NCI-H1417 treated with DMSO at 0.1 percent for 48 hours (cell line): ENCODE results near the gene ZKSCAN8.
"Not testable (repeated sequence)": the region's sequence is repeated elsewhere in the genome, so short reads cannot be mapped to it uniquely, and the experiment has no call there.

ENCODE experiments used
- DNase-seq: peaks from one replicate; lab custom pipeline; 2025; lab: John Stamatoyannopoulos, UW

The ZKSCAN8 gene

DNA sequence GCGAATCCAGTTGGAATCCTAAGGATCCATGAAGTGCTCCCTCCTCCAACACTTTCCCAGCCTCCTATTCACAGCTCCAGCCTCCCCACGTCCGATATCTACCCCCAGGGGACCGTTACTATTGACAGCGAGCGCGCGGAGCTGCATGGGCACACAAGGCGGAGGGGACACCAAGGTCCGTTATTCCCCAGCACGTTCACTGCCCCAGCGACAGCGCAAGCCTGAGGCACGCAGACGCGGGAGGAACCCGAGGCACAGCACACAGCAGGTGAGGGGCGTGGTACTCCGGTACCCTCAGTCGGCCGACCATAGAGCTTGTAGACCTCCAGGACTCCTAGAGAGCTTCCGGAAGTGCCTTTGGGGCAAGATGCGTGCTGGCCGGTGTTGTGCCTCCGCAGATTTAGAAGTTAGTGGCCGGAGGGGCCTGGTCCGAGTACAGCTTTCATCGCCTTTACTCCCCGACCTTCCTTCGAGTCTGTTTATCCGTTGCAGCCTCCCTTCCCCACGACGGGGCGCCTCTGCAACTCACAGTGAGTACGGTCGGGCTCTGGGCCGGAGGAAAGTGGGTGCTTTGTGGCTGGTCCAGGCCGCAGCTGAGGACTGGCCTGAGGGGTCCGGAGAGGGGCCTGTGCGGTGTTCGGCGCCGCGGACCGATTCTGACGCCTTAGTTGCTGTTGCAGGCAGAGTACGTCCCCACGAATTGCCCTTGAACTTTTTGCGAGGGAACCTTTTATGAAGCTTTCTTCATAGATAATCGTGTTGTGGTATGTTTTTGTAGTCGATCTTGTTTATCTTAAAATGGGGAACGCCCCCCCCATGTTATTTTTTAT, at the start of gene ZKSCAN8:
TSS of gene ZKSCAN8 (plus strand) at position 384 of the 830 bp plus-strand sequence. CDS start 6,525 bp downstream, outside the sequence.
- peak; percentile 60 for DNase-seq

DNA sequence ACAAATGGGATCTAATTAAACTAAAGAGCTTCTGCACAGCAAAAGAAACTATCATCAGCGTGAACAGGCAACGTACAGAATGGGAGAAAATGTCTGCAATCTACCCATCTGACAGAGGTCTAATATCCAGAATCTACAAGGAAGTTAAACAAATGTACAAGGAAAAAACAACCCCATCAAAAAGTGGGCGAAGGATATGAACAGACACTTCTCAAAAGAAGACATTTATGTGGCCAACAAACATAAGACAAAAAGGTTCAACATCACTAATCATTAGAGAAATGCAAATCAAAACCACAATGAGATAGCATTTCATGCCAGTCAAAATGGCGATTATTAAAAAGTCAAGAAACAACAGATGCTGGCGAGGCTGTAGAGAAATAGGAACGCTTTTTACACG, 39.5 kb upstream of the ZKSCAN8 start:
- DNase-seq: not testable (repeated sequence)

DNA sequence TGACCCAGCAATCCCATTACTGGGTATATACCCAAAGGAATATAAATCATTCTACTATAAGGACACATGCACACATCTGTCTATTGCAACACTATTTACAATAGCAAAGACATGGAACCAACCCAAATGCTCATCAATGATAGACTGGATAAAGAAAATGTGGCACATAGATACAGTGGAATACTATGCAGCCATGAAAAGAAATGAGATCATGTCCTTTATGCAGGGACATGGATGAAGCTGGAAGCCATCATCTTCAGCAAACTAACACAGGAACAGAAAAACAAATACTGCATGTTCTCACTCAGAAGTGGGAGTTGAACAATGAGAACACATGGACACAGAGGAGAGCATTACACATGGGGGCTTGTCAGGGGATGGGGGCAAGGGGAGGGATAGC, 39.0 kb upstream of the ZKSCAN8 start:
- not testable (repeated sequence) for DNase-seq

DNA sequence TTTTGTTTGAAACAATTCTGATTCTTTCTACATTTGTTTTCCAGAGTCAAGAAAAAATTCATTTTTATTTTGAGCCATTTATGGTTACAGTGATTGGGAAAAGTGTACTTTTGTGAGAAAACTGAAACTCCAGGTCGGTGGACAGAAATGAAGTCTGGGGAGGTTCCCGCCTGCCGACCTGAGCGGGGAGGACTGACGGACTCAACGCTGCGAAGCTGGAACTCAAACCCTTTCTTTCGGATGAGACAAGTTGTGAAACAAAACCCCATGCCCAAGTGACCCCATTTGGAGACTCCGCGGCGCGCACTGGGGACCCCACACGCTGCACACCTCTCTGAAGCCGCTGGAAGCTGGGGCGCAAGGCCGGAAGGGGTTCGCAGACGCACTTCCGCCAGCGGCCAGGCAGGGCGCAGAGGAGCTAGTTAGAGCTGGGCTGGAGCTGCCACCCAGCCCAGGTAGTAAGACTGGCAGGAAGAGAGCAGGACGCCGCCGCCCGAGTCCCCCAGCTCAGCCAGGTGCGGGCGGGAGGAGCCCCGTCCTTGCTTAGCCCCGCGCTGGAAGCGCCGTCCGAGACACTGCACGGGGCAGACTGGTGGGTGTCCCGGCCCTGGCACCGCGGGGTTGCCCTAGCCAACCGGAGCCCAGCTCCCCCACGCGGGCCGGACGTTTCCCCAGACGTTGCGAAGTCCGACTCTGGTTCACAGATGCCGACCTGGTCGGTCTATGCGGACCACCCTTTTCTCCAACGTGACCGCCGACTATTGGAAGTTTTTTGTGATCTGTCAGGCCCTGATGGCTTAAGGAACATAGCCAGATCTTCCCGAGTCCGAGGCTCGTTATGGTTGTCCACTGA, 37.1 kb upstream of the ZKSCAN8 start:
- DNase-seq: peak; percentile 53

DNA sequence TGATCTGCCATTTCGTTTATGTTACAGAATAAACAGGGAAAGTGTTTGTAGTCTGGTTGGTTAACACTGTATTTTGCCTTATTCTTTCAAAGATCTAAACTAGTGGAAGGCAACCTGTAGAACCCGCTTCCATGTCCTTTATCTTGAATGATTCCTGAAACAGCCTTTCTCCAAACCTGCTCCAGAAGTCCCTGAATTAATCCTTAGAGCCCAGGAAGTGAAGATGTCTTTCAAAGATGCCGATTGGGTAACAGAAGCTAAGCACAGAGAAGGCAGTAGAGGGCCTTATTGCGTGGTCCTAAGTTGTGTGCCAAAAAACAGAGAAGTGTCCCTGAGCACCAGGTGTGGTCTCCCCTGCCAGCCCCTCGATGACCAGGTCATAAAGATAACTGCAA, 36.4 kb upstream of the ZKSCAN8 start:
- no peak for DNase-seq

DNA sequence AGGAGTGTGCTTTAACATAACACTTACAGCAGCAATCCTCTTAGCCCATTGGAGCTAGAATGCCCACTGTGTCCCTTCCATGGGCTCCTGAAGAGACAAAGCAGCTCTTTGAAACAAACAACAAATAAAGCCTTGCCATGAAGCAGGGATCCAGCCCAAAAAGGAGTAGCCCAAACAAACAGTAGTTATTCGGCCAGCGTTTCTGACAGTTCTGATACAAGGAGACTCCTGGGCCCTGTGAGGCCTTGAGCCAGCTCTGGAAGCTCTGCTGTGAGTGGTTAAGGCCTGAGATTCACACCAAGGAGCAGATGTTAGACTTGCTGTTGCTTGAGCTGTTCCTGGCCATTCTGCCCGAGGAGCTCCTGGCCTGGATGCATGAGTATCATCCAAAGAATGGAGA, 34.2 kb upstream of the ZKSCAN8 start:
- DNase-seq: no peak

DNA sequence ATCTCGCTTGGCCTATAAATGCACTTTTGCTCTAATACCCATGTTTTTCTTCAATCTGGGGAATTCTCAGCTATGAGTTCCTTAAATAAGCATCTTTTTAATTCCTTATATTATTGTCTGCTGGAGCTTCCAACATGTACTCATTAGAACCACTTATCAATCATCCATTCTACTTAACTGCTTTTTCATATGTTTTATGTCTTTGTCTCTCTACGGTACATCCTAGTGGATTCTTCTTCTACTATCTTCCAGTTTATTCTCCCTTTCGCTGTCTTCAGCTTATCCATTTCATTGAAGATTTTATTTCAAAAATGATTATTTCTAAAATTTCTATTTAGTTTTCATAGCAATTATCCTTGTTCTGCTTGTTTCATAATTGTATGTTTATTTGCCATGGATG, 29.7 kb upstream of the ZKSCAN8 start:
- DNase-seq: no peak

DNA sequence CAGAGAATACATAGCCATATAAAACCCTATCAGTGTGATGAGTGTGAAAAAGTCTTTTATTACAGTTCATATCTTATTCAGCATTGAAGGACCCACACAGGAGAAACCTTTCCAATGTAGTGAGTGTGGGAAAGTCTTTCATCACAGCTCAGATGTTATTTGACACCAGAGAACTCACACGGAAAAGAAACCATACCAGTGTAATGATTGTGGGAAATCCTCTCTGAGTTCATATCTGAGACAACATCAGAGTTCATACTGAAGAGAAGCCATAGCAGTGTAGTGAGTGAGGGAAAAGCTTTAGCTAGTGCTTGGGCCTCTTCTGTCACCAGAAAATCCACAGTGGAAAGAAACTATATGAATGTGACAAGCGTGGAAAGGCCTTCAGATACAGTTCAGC, 25.9 kb upstream of the ZKSCAN8 start:
- no peak for DNase-seq

DNA sequence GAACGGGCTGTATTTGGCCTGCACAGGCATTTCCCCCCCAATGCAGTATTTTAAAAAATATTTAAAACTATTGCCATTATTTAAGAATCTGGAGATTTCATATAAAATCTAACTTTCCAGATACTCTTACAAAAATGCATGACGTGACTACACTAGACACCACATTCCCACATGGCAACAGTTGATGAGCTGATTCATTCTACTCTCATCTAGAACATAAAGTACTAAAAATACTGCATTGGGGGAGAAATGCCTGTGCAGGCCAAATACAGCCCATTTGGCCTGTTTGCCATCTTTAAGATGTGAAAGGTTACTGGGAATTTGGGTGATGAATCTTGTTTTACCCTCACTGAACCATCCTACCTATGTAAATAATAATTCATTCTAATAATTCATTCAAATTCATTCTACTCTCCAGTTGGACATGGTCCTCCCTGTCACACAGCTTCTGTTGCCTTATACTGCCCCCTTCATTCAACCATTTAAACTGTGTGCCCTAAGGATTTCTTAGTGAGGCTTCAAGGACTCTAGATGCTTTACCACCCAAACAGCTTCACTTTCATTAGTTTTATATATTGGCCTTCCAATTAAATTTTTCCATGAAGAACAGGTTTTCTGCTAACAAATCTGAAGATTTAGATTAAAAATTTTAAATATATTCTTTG, 24.2 kb upstream of the ZKSCAN8 start:
- no peak for DNase-seq

DNA sequence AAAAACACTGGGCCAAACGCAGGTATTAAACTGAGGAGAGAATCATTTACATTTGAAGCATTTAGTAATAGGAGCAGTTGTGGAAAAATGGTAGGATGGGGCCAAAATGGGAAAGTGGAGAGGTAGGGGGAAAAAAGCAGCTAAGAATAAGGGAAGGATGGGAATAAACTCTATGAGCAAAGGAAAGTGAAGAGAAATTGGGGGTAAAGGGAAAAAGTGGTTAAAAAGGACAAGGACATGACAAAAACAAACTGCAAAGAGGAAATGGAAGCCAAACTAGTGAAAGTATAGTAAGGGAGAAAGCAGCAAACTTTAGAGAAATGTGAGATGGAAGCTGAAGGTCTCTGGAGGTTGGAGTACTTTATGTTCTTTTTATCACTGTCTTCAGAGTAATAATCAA, 23.5 kb upstream of the ZKSCAN8 start:
- no peak for DNase-seq

DNA sequence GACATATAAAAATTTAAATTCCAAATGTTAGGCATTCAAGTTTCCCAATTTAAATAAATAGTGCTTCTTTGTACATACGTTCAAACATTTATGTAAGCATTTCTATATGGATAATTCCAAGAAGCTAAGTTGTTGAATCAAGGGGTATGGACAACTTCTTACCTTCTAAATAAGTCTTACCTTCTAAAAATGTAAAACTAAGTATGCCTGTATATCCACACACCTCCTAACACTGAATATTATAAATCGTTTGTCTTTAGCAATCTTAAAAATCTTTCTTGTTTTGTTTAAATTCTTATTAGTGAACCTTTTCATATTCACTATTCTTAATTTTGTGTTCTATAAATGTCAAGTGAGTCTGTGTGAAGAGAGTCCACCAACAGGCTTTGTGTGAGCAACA, 19.8 kb upstream of the ZKSCAN8 start:
- no peak for DNase-seq

DNA sequence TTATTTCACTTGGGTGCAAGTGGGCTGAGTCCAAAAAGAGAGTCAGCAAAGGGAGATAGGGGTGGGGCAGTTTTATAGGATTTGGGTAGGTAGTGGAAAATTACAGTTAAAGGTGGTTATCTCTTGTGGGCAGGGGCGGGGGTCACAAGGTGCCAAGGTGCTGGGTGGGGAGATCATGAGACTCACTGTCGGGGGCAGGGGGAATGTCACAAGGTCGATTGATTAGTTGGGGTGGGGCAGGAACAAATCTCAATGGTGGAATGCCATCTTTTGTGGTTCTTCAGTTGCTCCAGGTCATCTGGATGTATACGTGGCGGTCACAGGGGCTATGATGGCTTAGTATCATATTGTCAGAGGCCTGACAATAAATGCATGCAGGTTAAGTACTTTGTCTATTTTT, 19.4 kb upstream of the ZKSCAN8 start:
- not testable (repeated sequence) for DNase-seq

DNA sequence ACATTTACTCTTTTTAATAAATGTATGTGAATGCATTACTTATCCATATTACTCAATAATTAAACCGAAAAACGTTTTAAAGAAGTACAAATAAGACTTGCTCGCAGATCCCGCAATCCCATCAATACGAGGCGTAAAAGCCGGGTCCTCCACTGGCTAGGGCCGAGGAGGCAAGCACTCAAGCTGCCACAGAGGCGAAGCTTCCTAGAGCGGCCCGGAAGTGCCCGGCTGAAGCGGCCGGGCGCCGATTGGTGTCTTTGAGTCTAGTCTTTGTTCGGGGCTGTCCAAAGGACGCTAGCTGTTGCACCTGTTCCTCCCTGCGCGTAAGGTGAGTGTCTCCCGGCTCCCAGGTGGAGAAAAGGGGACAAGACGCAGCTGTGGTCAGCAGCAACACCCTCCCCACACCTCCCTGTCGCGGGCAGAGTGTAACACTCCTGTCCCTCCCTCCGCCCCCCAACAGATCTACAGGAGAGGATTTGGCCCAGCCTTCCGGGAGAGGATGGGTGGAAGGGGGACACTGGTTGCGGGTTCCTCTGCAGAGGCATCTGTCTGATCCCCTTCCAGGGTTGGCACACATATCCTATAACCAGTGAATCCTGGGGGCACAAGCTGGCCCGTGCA, 17.2 kb upstream of the ZKSCAN8 start, which contains the start of gene ZSCAN16:
TSS of gene ZSCAN16 (plus strand) at position 260 of the 621 bp plus-strand sequence. CDS start 835 bp downstream, outside the sequence.
- peak; percentile 28 for DNase-seq

DNA sequence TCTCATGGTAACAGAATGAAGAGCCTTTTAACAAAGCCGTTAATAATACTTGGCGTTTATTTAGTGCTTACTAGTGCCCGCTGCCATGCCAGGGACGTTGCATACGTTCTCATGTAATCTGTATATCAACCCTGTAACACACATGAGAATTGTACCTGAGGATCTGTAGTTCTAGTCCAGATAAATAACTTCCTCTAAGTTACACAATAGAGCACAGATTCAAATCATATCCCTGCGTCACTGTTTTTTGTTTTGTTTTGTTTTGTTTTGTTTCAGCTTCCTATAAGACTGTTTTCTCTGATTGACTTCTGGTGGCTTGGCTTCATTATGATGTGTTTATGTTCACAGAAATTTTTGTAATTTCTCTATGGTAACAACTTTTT, 16.7 kb upstream of the ZKSCAN8 start:
- DNase-seq: no peak

DNA sequence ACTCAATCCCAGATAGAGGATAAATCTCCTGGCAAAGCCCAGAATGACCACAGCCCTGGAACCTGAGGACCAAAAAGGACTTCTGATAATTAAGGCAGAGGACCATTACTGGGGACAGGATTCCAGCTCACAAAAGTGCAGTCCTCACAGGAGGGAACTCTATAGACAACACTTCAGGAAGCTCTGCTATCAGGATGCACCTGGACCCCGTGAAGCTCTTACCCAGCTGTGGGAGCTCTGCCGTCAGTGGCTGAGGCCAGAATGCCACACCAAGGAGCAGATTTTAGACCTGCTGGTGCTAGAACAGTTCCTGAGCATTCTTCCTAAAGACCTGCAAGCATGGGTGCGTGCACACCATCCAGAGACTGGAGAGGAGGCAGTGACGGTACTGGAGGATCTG, 16.3 kb upstream of the ZKSCAN8 start:
- no peak for DNase-seq

DNA sequence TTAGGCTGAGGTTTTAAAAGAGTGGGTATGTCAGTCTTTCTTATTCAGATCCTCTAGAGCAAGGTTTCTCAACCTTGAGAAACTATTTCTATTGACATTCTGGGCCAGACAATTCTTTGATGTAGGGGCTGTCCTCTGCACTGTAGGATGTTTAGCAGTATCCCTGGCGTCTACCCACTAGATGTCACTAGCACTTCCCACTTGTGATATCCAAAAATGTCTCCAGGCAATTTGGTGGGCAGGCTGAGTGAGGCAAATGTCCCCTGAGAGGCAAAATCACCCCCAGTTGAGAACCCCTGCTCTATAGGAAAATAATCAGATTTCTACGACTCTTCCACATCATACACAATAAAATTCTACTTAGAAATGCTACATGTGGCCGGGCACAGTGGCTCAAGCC, 7.7 kb upstream of the ZKSCAN8 start:
- no peak for DNase-seq

DNA sequence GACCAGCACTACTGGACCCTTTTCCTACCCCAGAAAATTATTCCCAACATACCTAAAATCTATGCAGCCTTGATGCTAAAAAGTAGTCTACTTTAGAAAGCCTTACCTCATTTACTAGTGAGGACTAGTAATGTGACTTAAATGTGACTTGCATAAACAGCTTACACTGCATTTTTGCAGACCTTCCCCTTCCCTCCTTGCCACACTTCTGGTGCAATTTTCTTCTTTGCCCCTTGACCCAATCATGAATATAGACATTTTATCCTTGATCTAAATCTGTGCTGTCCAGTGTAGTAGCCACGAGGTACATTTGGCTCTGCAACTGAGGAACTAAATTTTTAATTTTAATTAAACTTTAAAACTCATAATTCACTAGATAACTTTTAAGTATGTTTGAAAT, 7.0 kb upstream of the ZKSCAN8 start:
- DNase-seq: no peak

DNA sequence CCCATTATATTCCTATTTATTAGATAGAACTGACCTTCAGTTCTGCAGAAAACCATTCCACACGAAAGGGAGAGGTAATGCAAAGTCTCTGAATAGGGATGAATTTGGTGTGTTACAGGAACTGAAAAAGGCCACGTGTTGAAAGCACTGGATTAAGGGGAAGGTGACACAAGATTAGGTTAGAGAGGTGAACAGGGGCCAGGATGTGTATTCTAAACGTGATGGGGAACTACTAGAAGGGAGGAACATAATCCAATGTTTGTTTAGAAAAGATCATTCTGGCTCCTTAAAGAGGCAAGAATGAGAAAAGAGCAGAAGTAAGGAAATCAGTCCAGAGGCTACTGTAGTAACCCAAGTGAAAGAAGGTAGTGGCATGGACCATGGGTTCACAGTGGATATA, 6.3 kb upstream of the ZKSCAN8 start:
- no peak for DNase-seq

DNA sequence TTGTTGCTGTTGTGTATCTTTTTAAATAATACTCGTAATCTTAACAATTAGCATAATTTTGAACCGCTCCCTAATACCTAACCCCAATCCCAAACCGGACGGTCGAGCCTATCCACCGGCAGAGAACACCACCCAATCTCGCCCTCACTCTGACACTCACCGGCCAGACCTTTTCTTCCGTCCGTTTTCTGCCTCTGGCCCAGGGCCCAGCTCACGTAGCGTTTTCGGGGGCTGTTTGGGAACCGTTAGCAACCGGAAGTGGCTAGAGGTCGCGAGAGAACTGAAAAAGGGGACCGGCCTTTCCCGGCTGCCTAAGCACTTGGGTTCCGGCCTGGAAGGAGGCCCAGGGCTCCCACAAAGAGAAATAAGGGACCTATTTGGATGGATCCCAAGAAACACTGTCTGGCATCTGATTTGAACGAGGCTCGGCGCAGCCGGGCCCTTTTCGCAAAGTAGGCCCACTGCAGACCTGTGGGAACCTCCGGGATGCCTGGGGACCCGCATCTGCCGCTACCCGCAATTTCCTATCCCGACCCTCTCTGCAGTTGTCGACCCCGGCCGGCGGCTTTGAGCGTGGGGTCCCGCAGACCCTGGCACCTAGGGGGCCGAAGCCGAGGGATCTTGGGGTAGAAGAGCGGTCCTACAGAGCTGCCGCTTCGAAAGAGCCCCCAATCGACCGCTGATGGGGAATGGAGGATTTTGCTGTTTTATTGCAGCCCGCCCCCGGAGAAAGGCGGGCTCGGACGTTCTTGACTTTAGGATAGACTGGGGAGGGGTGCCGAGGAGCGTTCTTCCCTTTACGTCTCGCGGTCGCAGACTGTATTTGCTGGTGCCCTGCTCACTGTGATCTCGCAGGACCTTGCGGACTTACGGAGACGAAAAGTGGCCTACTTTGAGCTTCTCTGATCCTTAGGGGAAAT, 4.8 kb upstream of the ZKSCAN8 start:
- no peak for DNase-seq

DNA sequence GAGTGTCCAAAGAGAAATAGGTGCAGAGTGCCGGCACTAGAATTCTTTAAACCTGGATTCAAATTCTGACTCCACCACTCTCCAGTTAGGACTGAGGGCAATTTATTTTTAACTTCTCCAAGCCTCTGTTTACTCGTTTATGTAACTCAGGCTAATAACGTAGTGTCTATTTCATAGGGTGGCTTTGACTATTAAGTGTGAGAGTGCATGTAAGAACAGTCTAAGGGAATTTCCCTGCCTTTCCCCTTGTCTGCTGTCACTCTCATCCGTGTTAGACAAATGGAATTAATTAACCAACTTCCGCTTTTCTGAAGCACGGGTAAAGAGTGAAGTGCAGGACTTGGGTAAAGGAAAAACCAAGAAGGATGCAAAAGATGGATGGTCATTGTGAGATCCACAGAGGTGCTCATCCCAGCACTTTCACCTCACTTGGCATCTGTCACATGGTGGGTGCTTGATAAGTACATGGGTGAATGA, 4.1 kb upstream of the ZKSCAN8 start:
- no peak for DNase-seq
